ENCODE data around the gene RNF207.

DNA sequence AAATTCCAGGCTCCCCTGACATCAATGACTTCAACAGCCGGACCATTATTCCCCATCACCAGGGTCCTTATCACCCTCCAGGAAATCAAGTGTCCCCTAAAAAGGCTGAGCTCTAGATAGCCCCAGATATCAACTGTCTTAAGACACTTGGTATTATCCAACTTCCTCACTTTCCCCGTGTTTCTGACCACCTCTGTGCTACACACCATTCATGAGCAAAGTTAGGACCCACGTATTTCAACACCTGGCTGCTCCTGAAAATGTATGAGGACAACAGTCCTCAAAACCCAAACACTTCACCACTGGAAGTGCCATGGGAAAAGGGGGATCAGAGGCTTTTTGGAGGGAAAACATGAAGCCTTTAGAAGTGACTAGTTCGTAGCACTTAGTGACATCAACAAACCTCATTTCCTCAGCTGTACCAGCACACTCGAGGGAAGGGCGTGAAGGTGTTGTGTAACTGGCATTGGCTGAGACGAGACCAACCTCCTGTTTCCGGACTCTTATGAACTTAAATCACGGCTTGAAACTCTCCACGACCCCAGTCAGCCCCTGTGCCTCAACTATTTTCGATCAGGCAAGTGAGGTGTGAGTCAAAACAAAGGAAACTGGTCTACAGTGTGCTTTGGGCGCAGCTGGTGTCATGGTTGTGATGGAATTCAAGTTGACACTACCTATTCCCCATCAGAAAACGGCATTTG lies 21.7 kb upstream of the RNF207 start:
- TF ChIP-seq, protein P1, sequence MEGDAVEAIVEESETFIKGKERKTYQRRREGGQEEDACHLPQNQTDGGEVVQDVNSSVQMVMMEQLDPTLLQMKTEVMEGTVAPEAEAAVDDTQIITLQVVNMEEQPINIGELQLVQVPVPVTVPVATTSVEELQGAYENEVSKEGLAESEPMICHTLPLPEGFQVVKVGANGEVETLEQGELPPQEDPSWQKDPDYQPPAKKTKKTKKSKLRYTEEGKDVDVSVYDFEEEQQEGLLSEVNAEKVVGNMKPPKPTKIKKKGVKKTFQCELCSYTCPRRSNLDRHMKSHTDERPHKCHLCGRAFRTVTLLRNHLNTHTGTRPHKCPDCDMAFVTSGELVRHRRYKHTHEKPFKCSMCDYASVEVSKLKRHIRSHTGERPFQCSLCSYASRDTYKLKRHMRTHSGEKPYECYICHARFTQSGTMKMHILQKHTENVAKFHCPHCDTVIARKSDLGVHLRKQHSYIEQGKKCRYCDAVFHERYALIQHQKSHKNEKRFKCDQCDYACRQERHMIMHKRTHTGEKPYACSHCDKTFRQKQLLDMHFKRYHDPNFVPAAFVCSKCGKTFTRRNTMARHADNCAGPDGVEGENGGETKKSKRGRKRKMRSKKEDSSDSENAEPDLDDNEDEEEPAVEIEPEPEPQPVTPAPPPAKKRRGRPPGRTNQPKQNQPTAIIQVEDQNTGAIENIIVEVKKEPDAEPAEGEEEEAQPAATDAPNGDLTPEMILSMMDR (IDR thresholded peaks at IDR 0.05; ENCODE audit: insufficient read depth, low read length) = no peak
- no peak for TF ChIP-seq SPI1 (IDR thresholded peaks at IDR 0.05; ENCODE audit: borderline replicate concordance, low read depth)
